ENCODE results near the gene PAPSS1. TPM values are rescaled to one million over a fixed set of nuclear protein-coding genes. Genes with fewer than 3 reads are reported as not detected.
A peak's percentile ranks its signal among the peaks of the same experiment; 100 is the strongest.
"Not testable (repeated sequence)": the region's sequence is repeated elsewhere in the genome, so short reads cannot be mapped to it uniquely, and the experiment has no call there.

PAPSS1 gene
- total RNA-seq, 1 experiment from 2014 or later = 83.6 TPM

GRCh38 chr4:107699466-107700206 is 20.4 kb downstream of the PAPSS1 start:
- no peak for TF ChIP-seq CTCF (conservative IDR thresholded peaks at IDR 0.05)
- Histone ChIP-seq H3K27ac (ENCODE audit: insufficient read length, low read depth, low read length) (no peak overlapping the region), H3K4me2 (ENCODE audit: insufficient read depth, insufficient read length, low read length) (no peak overlapping the region), H4K8ac (replicated peaks; ENCODE audit: insufficient read length, low read depth, low read length) (no peak overlapping the region), H2AK5ac (ENCODE audit: insufficient read length, low read length) (no peak overlapping the region), H4K5ac (ENCODE audit: insufficient read length, low read depth, low read length) (no peak overlapping the region), H2AFZ (ENCODE audit: low read length) (no peak overlapping the region), H3K14ac (ENCODE audit: insufficient read depth, low read length) (no peak overlapping the region), H4K91ac (ENCODE audit: insufficient read length, low read depth, low read length) (no peak overlapping the region), H2BK20ac (ENCODE audit: low read depth, low read length, poor library complexity, severe bottlenecking) (no peak overlapping the region), H2BK5ac (ENCODE audit: insufficient read length, low read length) (no peak overlapping the region), H3K4me1 (ENCODE audit: insufficient read depth, low read length) (no peaks in the 10 kb centered on the region), H3K79me1 (ENCODE audit: insufficient read depth, low read depth, low read length, poor library complexity, severe bottlenecking) (no peaks in the 10 kb centered on the region), H2BK15ac (ENCODE audit: low read depth, low read length) (no peak overlapping the region), H4K20me1 (ENCODE audit: control insufficient read depth, insufficient read depth, insufficient read length) (no peaks in the 10 kb centered on the region), H3K23ac (ENCODE audit: insufficient read length, low read depth, low read length) (no peak overlapping the region), H3K23me2 (ENCODE audit: insufficient read length, low read depth, low read length, poor library complexity, severe bottlenecking) (no peaks in the 10 kb centered on the region), H3K27me3 (ENCODE audit: insufficient read depth, low read length) (no peaks in the 10 kb centered on the region), H3K9ac (ENCODE audit: extremely low read depth, insufficient read length, low read length) (no peak overlapping the region), H3K79me2 (ENCODE audit: insufficient read depth, low read length) (no peaks in the 10 kb centered on the region; the same call in 1 of the 2 replicates), H3K18ac (ENCODE audit: insufficient read length, low read depth, low read length) (no peak overlapping the region), H3K4ac (ENCODE audit: low read depth, low read length) (no peak overlapping the region), H2BK120ac (ENCODE audit: low read depth, low read length, poor library complexity, severe bottlenecking) (no peak overlapping the region), H3K56ac (ENCODE audit: insufficient read length, low read depth, low read length) (no peak overlapping the region), H3K9me3 (ENCODE audit: control insufficient read depth, low read depth, low read length) (no peaks in the 10 kb centered on the region), H3T11ph (ENCODE audit: low read length) (no peak overlapping the region), H2BK12ac (ENCODE audit: insufficient read length, low read depth, low read length) (no peak overlapping the region)
- Mint-ChIP-seq H3K27ac (peak overlapping the region in 1 of 3 experiments; percentile 36; a peak in 1 of 7 replicates), H3K4me3 (no peak overlapping the region), H3K36me3 (ENCODE audit: insufficient read depth in 1 of 3, low read depth in 3 of 3) (peaks cover 37 to 51% (median 38%) of the 10 kb centered on the region in 3 experiments), H3K4me1 (peaks cover 0 to 6% of the 10 kb centered on the region in 2 experiments), H3K9me3 (peaks cover 3 to 7% of the 10 kb centered on the region in 2 experiments; a peak in 4 of 5 replicates), H3K27me3 (ENCODE audit: low read depth) (no peaks in the 10 kb centered on the region)
- no peak for DNase-seq
- no CpG with 5 or more reads among the region's 2 CpGs for WGBS (ENCODE audit: extremely low coverage, insufficient read length, low lambda C conversion rate)

GRCh38 chr4:107696187-107696586 is 23.8 kb downstream of the PAPSS1 start:
- H2BK5ac ChIP-seq (ENCODE audit: insufficient read length, low read length); H3K23ac ChIP-seq (ENCODE audit: insufficient read length, low read depth, low read length); H3K79me1 ChIP-seq (ENCODE audit: insufficient read depth, low read depth, low read length, poor library complexity, severe bottlenecking); H2BK15ac ChIP-seq (ENCODE audit: low read depth, low read length); H3K9me3 Mint-ChIP-seq; H3T11ph ChIP-seq (ENCODE audit: low read length); H3K79me2 ChIP-seq (ENCODE audit: insufficient read depth, low read length); H3K4me1 Mint-ChIP-seq; H4K20me1 ChIP-seq (ENCODE audit: control insufficient read depth, insufficient read depth, insufficient read length); H4K8ac ChIP-seq (replicated peaks; ENCODE audit: insufficient read length, low read depth, low read length); H3K27me3 Mint-ChIP-seq (ENCODE audit: low read depth); H2AK5ac ChIP-seq (ENCODE audit: insufficient read length, low read length); H3K4me1 ChIP-seq (ENCODE audit: insufficient read depth, low read length); H3K23me2 ChIP-seq (ENCODE audit: insufficient read length, low read depth, low read length, poor library complexity, severe bottlenecking); H2BK120ac ChIP-seq (ENCODE audit: low read depth, low read length, poor library complexity, severe bottlenecking); H3K9ac ChIP-seq (ENCODE audit: extremely low read depth, insufficient read length, low read length); H3K56ac ChIP-seq (ENCODE audit: insufficient read length, low read depth, low read length); H3K9me3 ChIP-seq (ENCODE audit: control insufficient read depth, low read depth, low read length); H3K18ac ChIP-seq (ENCODE audit: insufficient read length, low read depth, low read length); H3K4me3 Mint-ChIP-seq; H3K14ac ChIP-seq (ENCODE audit: insufficient read depth, low read length); H2AFZ ChIP-seq (ENCODE audit: low read length); H4K5ac ChIP-seq (ENCODE audit: insufficient read length, low read depth, low read length); H4K91ac ChIP-seq (ENCODE audit: insufficient read length, low read depth, low read length); DNase-seq; H2BK20ac ChIP-seq (ENCODE audit: low read depth, low read length, poor library complexity, severe bottlenecking); H3K4me2 ChIP-seq (ENCODE audit: insufficient read depth, insufficient read length, low read length); H3K4ac ChIP-seq (ENCODE audit: low read depth, low read length); H3K27ac ChIP-seq (ENCODE audit: insufficient read length, low read depth, low read length); H3K27me3 ChIP-seq (ENCODE audit: insufficient read depth, low read length); H2BK12ac ChIP-seq (ENCODE audit: insufficient read length, low read depth, low read length): not testable (repeated sequence)
- Mint-ChIP-seq H3K36me3 (ENCODE audit: insufficient read depth in 1 of 3, low read depth in 3 of 3) (peaks cover 30 to 55% (median 51%) of the 10 kb centered on the region in 3 experiments), H3K27ac (peak overlapping the region in 1 of 3 experiments; percentile 46; a peak in 1 of 7 replicates)
- WGBS (ENCODE audit: extremely low coverage, insufficient read length, low lambda C conversion rate) = no CpG with 5 or more reads among the region's 6 CpGs

All from H9 (cell line).